Stimulated activated CD8-positive, alpha-beta memory T cell treated with anti-CD3 and anti-CD28 coated beads, Interleukin-4, amount 100 ng/mL, for 4 hours (primary cell): ENCODE results near the gene OR2W3.

Experiments used
- DNase-seq, 2 donors: peaks; one replicate each; pipeline ENCODE4 v3.0.0-alpha.2; 2020; ENCODE audit warnings: low read depth in 2 of 2, low spot score in 1 of 2

Gene OR2W3

DNA sequence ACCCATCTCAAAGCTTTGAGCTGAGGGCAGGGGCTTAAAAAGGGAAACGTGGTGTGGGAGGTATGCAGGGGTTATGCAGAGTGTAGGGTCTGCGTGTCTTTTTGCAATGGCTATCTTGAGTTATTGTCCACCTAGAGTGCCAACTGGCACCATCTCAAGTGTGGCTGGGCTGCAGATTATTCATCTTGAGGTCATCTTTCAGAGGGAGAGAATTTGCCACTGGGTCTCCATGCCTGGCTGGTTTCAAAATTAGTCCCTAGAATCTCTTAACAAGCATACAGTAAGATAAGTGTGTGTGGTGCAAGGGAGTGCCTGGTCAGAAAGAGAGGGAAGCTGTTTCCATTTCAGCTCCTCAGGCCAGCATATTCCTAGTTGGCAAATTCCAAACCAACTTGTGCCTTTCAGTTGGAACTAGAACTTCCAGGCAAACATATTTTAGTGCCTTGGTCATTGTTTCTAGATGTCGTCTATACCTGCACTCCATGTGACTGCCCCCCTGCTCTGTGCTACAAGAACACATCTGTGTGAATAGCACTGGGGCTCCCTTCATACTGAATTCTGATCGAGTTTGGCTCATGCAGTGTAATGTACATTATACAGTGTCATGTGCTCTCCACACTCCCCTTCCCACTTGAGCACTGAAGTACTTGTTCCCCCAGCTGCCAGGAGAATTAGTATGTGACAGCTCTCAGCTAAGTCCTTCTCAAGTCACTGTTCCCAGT is 19.7 kb downstream of the OR2W3 start:
- no peak for DNase-seq

- no peak for DNase-seq
Measured at GRCh38 chr1:247919952-247920351, 24.6 kb downstream of the OR2W3 start, which contains the start of gene OR2T8. TSS of gene OR2T8 (plus strand) at chr1:247920252. CDS start at chr1:247921018, 766 bp downstream.

DNA sequence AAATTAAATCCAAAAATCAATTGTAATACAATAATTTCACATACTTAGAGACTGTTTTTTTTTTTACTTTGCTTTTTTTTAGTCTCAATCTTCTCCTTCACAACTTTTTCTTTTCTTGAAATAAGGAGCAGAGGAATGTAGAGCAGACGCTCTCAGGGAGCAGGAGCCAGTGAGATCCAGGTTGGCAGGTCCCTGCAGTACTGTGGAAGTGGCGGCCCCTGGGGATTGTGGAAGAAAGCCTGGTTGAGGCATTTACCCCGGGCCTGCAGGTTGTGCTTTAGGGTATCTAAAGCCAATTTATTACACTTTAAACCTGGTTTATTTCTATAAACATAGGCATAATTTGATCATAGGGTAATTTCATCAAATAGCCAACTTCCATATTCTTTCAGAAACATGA is 28.6 kb downstream of the OR2W3 start:
- no peak for DNase-seq

GRCh38 chr1:247924868-247925267 is 29.5 kb downstream of the OR2W3 start, which contains the start of gene OR2AJ1:
TSS of gene OR2AJ1 (plus strand) at chr1:247924889. CDS start at chr1:247933769, 8,880 bp downstream.
- DNase-seq, result no peak

DNA sequence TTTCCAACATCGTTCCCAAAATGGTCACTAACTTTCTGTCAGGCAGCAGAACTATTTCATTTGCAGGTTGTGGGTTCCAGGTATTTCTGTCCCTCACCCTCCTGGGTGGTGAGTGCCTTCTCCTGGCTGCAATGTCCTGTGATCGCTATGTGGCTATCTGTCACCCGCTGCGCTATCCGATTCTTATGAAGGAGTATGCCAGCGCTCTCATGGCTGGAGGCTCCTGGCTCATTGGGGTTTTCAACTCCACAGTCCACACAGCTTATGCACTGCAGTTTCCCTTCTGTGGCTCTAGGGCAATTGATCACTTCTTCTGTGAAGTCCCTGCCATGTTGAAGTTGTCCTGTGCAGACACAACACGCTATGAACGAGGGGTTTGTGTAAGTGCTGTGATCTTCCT is 38.6 kb downstream of the OR2W3 start:
- no peak for DNase-seq

- DNase-seq, result no peak
Measured at GRCh38 chr1:247935781-247936180, 40.4 kb downstream of the OR2W3 start.

- DNase-seq, result no peak
Measured at GRCh38 chr1:247936415-247936814, 41.0 kb downstream of the OR2W3 start.

DNA sequence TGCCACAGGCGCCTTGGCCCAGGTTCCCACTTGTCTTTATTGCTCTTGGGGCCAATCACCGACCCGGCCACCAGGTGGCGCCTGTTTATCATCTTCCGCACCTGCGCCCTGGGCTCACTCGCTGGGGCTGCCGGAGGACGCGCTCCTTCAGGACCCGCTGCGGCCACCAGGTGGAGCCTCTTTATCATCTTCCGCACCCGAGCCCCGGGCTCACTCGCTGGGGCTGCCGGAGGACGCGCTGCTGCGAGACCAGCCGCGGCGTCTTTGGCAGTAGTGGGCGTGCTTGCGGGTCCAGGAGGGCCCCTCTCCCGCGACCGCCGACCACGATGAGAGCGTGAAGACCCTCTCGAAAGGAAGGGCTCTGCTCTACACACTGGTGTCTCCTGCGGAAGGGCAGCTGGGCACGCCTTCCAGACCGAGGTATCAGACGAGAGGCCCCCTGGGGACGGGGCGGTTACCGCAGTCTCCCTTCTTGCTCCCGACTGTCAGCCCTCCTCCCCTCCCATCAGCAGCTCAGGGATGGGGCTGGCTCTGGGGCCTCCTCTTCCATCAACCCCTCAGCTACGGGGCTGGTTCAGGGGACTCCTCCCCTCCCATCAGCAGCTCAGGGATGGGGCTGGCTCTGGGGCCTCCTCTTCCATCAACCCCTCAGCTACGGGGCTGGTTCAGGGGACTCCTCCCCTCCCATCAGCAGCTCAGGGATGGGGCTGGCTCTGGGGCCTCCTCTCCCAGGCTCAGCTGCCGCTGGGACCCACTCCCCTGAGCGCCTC is 41.8 kb downstream of the OR2W3 start:
- peak; percentile 64 to 65 for DNase-seq

- DNase-seq, result no peak
Measured at GRCh38 chr1:247942624-247943023, 47.2 kb downstream of the OR2W3 start.
